NCI-H510A (cell line): ENCODE data around the gene CLEC16A.

Experiments
- DNase-seq: peaks from one replicate; lab custom pipeline; 2025; lab: John Stamatoyannopoulos, UW

Gene CLEC16A

DNA sequence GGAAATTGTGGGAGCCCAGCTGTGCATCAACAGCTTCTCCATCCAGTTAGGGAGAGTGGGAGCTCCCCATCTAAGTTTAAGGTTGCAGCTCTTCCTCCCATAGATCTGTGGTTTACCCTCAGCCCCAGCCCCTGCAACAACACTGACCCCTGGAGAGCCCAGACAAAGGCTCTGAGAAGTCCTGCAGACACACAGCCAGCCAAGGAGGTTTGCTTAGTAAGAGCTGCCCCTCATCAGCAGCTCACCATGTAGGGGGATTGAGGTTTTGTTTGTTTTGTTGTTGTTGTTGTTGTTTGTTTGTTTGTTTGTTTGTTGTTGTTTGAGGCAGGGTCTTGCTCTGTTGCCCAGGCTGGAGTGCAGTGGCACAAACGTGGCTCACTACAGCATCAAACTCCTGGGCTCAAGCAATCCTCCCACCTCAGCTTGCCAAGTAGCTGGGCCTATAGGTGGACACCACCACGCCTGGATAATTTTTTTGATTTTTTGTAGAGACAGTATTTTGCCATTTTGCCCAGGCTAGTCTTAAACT, 138.6 kb downstream of the CLEC16A start:
- no peak for DNase-seq

DNA sequence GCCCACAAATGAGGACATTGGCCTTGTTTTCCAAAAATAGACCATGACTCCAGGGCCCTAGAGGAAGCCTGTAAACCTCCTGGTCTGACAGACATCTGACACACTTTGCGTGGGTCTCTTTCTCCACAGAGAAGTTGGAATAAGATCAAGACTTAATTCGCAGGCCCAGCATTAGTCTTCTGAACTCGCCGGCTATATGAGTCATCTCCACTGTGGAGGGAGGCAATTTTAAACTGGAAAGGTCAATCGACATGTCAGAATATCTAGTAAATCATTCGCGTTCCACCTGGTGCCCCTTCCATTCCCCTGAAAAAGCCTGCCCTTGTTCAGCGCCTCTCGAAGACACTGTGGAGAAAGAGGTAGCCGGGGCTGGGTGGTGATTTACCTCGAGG, 140.1 kb downstream of the CLEC16A start:
- DNase-seq: no peak

GRCh38 chr16:11084876-11085485, 140.6 kb downstream of the CLEC16A start:
- DNase-seq: no peak

DNA sequence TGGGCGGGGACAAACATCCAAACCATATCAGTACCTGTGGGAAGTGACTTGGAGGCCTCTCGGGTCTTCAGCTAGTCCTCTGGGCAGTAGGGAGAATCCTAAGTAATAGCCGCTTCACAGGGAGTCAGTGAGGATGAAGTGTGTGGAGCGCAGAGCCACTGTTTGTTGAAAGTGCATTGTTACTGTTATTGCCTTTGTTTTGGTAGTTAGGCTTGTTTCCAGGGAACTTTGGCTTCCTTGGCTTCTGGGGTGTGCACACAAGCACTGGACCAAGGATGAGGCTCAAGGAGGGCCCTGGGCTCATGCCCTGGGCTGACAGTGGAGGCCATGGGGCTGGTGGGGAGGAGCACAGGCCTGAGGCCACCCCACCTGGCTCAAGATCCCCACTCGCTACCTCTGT, 141.6 kb downstream of the CLEC16A start:
- DNase-seq: no peak

- no peak for DNase-seq
Measured at GRCh38 chr16:11087691-11088073, 143.3 kb downstream of the CLEC16A start.

DNA sequence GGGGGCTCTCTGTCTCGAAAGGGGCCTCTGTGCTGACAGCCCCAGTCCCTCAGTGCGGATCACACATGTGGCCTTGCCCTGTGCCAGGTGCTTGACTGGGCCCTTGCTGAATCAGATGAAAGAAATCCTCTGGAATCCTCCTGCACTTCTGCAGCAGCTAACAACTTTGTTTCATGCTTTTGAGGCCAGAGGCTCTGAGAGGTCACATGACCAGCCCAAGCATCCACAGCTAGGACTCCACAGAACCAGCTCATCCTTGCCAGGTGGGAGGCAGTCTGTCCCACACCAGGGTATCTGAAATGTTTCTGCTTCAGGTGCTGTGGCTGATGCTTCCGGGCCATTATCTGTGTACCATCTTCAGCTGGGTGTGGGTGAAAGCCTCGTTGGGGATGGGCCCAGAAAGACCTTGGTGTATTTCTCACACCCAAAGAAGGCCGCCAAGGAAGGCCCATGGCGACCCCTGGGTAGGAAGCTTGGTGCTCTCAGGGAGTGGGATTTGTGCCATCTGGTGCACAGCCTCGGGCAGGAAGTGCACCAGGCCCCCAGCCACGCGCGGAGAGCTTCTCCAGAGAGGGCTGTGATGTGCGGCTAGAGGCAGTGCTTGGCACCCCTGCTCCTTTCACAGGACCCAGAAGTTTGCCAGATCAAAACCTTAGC, 143.8 kb downstream of the CLEC16A start:
- no peak for DNase-seq

- no peak for DNase-seq
Measured at GRCh38 chr16:11088831-11089230, 144.5 kb downstream of the CLEC16A start.

GRCh38 chr16:11089504-11090124, 145.2 kb downstream of the CLEC16A start:
- DNase-seq: no peak

DNA sequence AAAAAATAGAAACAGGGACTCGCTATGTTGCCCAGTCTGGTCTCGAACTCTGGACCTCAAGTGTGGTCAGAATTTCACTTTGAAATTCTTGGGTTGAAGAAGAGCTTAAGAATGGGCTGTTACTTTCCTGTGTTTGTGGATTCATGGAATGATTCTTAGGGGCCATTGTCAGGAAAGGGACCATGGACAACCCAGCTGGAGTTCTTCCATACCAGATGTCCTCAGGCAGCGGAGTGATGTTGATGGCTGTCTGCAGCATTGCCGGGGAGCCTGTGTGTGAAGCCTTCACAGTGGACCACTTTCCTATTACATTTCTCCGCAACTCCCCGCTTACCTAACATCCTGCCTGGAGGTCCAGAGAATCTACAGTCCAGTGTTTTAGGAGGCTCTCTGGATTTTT, 145.9 kb downstream of the CLEC16A start:
- no peak for DNase-seq

DNA sequence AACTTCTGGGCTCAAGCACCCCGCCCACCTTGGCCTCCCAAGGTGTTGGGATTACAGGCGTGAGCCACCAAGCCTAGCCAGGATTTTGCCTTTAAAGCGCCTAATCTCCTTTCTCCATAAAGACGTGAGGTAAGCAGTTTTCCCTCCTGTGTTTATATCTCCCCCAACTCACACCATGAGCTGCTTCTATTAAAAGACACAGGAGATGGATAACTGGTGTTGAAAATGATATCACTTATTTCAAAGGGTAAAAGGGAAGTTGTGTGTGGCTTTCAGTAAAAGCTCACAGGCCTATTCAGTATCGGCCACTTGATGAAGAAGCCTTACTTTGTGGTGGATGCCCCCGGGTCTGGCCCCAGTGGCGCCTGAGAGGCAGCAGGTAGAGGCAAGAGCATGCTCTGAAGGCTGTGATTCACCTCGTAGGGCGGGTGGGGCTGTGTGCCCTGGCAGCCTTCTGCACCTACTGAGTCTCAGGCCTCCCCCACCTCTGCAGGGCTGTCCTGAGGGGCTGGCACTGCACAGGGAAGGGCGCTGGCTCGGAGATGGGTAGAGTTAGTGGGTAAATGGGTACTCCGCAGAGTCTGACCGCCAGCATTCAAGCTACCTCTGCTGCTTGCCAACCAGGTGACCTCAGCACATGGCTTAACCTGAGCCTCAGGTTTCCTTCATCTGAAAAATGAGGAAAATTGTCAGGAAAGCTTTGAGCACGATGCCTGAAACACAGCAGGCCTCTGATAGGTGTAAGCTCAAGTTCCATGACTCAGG, 146.8 kb downstream of the CLEC16A start:
- DNase-seq: no peak

DNA sequence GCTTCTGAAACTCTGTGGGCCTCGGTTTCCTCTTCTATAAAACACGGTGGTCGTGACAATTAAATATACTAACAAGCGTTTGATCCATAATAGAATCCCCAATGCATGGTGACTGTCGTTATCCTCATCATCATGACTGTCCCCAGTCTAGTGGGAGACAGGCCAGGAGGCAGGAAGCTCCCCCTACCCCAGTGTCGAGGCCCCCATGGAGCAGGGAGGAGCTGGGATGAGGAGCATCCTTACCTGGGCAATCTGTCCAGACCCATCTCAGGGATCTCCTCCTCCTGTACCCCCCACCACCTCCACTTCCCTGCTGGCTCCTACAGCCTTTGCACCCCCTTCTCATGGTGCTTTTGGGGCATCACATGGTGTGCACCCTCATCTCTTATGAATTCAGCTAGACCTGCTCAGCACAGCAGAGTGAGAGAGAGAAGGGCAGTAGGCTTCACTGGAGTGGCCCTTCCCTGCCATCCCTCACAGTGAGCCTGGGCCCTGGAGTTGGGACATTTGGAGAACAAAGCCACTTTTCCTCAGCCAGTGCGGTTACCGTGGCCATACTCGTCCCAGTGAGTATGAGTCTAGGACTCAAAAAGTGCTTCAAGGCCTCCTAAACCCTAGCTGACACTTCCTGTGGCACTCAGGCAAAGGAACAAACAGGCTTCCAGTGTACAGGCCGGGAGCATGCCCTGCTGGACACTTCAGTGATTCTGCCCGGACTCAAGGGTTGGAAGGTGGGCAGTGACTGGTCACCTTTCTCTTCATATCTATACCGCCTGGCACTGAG, 148.6 kb downstream of the CLEC16A start:
- DNase-seq: no peak

GRCh38 chr16:11093572-11094074, 149.3 kb downstream of the CLEC16A start:
- DNase-seq: no peak

DNA sequence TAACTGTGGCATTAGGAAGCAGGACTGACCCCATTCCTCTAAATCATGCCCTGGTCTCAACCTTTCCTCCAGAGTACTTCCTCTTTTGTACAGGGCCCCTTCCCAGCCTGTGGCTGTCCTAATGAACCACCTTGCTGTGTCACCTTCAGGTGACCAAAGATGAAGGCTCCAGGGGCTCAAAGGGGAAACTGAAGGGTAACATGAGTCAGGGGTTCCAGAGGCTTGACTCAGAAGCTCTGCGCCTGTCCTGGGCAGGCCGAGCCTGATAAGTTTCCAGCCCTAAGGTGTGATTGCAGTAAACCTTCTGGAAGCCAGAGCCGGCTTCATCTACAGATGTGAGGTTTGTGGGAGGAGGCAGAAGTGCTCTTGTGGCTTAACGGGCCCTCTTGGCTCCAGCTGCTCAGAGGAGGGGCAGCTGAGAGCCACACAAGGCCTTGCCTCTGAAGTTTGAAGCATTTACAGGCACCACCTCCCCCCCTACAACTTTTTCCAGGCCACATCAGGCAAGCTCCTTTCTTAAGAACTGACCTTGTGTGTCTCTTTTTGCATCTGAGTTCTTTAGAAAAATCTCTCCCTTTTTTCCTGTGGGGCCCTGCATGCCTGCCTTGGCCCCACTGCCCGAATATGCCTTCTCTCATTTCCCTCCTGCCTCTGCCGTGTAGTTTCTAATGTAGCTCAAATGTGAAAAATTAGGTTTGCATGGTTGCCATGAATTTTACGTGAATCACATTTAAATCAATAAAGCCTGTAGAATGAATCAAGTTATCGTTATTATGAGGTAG, 149.9 kb downstream of the CLEC16A start:
- no peak for DNase-seq

GRCh38 chr16:11094857-11095565, 150.6 kb downstream of the CLEC16A start:
- no peak for DNase-seq

- no peak for DNase-seq
Measured at GRCh38 chr16:11095935-11096334, 151.6 kb downstream of the CLEC16A start.

DNA sequence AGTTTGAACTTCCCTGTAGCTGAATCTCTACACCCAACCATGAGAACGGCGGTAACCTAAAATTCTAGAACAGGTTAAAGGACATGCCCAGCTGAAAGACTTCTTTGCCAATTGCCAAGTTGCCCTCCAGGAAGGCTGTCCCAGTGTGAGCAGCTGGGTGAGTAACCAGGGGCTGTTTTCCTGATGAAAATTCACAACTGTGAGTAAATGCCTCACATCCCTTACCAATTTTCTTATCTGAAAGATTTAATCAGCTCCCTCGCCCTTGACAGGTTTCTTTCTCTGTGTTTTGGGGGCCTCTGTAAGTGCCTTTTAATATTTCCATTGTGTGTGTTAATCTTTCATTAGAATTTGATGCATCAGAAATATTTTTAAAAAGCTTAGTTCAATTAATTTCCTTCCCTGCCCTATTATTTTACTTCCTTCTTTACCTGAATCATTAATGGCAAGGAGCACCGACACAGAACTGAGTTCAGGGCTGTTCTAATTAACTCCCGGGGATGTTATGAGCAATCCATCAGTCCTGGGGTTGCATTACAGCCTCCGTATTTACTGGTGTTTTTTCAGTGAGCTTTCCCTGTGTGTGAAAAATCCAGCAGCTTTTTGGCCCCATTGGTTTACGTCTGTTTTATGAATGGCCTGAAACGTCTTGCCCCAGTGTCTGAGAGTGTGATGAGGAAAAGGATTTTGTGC, 152.9 kb downstream of the CLEC16A start:
- DNase-seq: no peak

DNA sequence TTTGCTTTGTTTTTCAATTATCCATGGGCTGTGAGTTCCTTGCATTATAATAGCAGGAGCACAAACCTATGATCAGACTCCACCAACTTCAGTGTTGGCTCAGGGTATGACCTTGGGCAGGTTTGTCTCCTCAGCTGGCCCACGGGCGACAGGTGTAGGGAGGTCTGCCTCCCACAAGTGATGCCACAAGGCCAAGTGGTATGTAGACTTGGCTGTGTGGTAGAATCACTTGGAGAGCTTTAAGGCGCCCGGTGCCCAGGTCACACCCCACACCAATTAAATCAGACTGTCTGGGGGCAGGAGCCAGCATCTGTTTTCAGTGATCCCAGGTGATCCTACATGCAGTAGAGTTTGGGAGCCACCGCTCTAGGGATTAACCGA, 153.4 kb downstream of the CLEC16A start:
- DNase-seq: no peak

DNA sequence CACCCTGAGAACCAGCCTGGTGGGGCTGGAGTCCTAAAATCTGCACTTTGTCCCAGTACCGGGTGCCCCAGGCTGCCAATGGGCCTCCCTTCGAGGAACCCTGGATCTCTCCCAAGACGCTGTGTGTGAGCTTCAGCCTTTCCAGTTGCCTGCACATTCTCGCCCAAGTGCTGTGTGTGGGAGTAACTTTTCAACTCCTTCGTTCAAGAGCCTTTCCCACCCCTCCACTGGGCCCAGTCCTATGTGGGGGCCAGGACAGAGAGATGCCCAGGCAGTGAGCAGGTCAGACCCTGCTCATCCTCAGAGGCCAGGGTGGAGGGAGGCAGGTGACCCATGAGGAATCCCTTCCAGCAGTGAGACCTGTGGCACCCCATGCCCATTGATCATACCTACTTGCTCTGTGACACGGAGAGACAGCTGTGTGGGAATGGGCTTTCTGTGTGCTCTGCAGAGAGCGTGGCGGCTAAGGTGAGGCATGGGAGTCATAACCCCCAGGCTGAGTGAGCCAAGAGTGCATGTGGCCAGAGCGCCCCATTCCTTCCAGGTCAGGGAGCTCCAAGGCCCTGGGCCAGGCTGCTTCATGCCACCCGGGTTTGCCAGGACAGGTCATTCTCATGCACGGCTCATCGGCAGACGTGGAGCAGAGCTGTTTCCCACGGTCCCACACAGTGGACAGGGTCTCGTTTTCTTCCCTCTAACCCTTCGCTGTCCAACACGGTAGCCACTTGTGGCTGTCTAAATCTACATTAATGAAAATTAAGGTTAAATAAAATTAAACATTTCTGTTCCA, 154.4 kb downstream of the CLEC16A start:
- DNase-seq: no peak

DNA sequence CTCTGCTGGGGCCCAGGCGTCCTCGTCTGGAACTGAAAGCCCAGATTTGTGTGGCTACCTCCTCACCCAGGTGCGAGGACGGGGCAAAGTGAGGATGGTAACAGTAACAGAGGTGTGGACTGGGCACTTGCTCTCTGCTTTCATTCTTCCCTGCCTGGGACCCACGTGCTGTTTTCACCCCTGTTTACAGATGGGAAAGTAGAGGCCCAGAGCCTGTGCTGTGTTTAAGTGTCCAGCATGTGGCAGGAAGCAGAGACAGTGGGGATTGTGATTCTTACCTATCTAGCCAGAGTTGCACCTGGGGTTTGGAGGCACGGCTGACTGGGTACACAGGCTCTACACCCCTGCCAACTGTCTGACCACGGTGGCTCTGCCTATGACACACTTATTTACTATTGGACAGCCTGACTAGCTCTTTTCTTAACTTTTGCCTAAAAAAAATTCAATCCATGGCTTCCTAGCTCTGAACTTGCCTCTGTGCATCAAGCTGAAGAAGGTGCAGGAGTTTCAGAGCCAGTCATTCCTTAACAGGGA, 155.4 kb downstream of the CLEC16A start:
- DNase-seq: no peak
